GM18870 (cell line): ENCODE data around the gene FBXL14.
"Not testable (repeated sequence)": the region's sequence is repeated elsewhere in the genome, so short reads cannot be mapped to it uniquely, and the experiment has no call there.

Source experiments
- ATAC-seq: cut with Tn5 transposase; IDR thresholded peaks from one replicate; pipeline ENCODE4 v1.9.1; 2021; ENCODE audit warnings: moderate library complexity; ENCODE audit not compliant: unreplicated experiment

Gene FBXL14

GRCh38 chr12:1619587-1619986, 25.2 kb upstream of the FBXL14 start:
- no peak for ATAC-seq

GRCh38 chr12:1619159-1619558, 24.8 kb upstream of the FBXL14 start:
- no peak for ATAC-seq

GRCh38 chr12:1618489-1618888, 24.1 kb upstream of the FBXL14 start:
- ATAC-seq, result no peak

GRCh38 chr12:1616233-1617066, 22.1 kb upstream of the FBXL14 start:
- ATAC-seq, result no peak

- no peak for ATAC-seq
Observed at GRCh38 chr12:1614360-1614759, 20.0 kb upstream of the FBXL14 start.

GRCh38 chr12:1613860-1614259, 19.5 kb upstream of the FBXL14 start:
- ATAC-seq, result no peak

- ATAC-seq, result no peak
Observed at GRCh38 chr12:1611803-1612572, 17.6 kb upstream of the FBXL14 start.

- ATAC-seq, result no peak
Observed at GRCh38 chr12:1610072-1610643, 15.8 kb upstream of the FBXL14 start.

GRCh38 chr12:1608713-1609119, 14.3 kb upstream of the FBXL14 start:
- no peak for ATAC-seq

GRCh38 chr12:1607940-1608712, 13.7 kb upstream of the FBXL14 start:
- ATAC-seq, result no peak

- ATAC-seq, result peak; percentile 65
Observed at GRCh38 chr12:1606021-1606622, 11.7 kb upstream of the FBXL14 start.

- no peak for ATAC-seq
Observed at GRCh38 chr12:1605129-1606020, 11.0 kb upstream of the FBXL14 start.

GRCh38 chr12:1604464-1604863, 10.1 kb upstream of the FBXL14 start:
- no peak for ATAC-seq

- ATAC-seq, result no peak
Observed at GRCh38 chr12:1603269-1603993, 9.1 kb upstream of the FBXL14 start.

GRCh38 chr12:1602706-1603105, 8.3 kb upstream of the FBXL14 start:
- not testable (repeated sequence) for ATAC-seq

- no peak for ATAC-seq
Observed at GRCh38 chr12:1598757-1599156, 4.4 kb upstream of the FBXL14 start.

GRCh38 chr12:1595690-1596347, 1.4 kb upstream of the FBXL14 start:
- no peak for ATAC-seq

GRCh38 chr12:1595026-1595561, 713 bp upstream of the FBXL14 start:
- no peak for ATAC-seq

GRCh38 chr12:1594006-1594260, 448 bp downstream of the FBXL14 start:
- peak; percentile 29 for ATAC-seq
